HG02973 (cell line): ENCODE results near the gene TANK.

Experiments used
- ATAC-seq: cut with Tn5 transposase; IDR thresholded peaks from one replicate; pipeline ENCODE4 v1.9.1; 2021; ENCODE audit warnings: moderate library complexity; ENCODE audit not compliant: unreplicated experiment

Gene TANK

GRCh38 chr2:161223139-161223732 lies 63.0 kb downstream of the TANK start:
- ATAC-seq: no peak

- no peak for ATAC-seq
Observed at GRCh38 chr2:161228511-161229240, 68.4 kb downstream of the TANK start.

- no peak for ATAC-seq
Observed at GRCh38 chr2:161230959-161231358, 70.7 kb downstream of the TANK start.

DNA sequence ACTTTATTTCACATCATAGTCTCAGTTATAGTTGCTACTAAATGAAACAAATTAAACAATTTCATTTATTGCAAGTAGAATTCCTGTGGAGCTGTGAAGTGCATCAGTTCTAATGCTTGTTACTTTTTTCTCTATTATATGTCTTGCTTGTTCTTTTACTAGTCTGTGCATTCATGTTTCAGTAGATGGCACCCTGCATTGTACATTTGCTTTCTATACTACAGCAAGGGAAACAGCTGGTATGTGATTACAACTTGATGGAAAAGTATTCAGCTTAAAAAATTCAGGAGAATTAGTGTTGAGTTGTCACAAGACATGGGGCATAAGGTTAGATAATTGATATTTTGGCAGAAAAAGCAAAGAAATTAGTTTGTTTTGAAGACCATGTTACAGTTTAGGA lies 72.3 kb downstream of the TANK start:
- no peak for ATAC-seq

- ATAC-seq: peak; percentile 39
Observed at GRCh38 chr2:161233858-161234431, 73.7 kb downstream of the TANK start.

DNA sequence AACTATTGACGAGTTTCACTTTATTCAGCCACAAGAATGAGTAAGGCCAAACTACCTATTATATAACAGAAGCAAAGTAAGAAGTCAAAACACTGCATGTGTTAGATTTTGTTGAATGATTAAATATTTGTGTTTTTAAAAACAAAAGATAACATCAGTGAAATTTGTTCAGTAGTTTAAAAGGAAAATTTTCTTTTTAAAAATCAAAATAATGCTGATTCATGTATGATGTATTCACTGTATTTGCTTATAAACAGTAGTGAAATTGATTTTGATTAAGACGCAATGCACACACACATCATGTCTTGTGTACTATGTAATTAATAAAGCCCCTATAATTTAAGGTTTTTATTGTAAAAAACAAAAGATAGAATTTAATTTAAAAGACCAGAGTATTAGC lies 74.4 kb downstream of the TANK start:
- no peak for ATAC-seq

DNA sequence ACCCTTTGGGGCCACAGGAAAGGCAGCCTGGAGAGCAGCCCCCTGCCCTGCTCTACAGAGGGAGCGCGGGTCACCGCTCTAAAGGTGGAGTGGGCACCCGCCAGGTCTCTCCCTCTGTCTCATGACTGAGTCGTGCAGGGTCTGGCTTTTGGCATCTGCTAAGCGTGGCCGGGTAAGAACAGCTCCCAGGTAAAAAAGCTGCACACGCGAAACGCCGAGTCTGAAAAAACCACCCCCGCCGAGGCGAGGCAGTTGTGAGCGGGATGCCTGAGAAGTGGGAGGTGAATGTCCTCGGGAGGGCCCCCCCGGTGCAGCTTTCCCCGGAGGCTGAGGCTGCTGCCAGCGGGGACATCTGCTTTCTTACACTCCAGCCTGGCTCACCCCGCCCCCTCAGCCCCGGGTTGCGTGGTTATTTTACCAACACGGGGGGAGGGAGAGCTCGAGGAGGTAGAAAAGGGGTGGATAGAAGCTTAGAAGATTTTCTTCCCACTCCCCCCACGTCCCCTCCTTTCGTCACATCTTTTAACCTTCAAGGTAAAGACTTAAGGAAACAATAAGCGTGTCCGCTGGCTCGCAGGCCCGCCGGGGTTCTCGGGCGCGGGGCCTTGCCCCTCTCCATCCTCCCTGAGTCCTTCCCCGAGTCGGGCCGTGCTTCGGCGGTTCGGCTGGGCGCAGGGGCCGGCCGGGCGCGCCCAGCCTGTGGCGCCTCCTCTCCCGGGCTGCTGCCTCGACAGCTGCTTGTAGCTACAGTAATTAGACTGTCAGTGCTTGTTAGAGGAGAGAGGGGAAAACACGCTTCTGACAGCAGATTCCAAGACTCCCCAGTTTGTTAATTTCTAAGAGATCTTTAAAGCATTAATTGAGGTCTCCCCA lies 77.4 kb downstream of the TANK start:
- peak; percentile 40 for ATAC-seq

- ATAC-seq: no peak
Observed at GRCh38 chr2:161238265-161238559, 78.0 kb downstream of the TANK start.

DNA sequence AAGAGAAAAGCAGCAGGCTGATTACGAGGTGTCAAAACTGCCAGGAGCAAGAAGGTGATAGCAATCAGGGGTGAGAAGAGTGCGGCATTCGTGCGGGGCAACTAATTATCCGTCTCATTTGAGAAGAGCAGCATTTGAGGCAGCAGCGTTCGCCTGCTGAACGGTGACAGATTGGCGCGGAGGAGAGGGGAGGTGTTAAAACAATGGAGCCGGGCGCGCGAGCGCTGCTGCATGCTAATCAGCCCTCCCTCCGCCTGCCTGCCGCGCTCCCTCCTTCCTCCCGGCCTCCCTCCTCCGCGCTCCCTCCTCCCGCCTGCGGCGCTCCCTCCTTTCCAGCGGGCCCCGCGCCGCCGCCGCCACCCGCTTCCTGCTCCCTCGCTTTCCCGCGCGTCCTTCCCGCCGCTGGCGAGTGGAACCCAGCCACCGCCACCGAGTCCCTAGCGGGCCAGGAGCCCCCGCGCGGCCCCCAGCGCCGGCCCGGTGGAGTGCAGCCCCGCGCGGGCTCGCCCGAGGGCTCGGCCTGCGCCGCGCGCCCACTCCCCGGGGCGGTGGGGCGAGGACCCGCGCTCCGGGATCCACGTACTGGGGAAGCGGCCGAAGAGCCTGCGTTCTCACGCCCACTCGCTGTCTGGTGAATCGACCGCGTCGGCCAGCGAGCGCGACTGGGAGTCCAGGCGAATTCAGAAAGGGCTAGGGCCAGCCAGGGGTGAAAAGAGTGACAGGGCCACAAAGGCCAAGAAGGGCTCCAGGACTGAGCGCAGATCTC lies 78.5 kb downstream of the TANK start:
- ATAC-seq: peak; percentile 33

DNA sequence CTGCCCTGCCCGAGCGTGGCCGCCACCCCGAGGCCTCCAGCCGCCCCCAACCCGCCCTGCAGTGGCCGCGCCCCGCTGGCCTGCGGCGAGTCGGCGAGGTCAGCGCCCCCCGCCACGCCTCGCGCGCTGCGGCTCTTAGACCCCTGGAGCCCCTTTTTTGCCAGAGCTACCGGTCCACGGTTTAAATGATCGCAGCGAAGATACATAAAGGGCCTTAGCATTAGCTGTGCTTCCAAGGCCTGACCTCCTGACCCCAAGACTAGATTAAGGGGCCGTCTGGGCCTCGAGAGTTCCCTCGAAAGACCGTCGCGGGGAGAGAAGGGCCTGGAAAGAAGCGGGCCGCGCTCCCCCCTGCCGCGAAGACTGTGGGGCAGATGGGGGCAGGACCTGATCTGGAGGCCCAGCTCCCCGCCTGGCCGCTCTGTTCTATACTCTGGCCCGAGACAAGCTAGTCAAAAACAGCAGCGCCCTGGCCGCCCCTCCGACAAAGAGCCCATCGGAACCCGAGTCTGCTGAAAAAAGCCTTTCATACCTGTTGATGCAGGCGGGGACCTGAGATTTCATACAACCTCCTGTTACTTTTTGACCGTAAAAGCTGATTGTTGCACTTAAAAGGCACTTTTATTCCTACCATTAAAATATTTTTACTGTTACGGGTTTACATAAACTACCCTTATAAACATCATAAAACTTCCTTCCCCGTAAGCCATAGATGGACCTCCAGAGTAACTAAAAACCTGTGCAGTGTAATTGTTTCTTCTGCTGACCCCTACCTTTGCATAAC lies 79.3 kb downstream of the TANK start:
- no peak for ATAC-seq

GRCh38 chr2:161241894-161242293 lies 81.7 kb downstream of the TANK start:
- ATAC-seq: no peak

DNA sequence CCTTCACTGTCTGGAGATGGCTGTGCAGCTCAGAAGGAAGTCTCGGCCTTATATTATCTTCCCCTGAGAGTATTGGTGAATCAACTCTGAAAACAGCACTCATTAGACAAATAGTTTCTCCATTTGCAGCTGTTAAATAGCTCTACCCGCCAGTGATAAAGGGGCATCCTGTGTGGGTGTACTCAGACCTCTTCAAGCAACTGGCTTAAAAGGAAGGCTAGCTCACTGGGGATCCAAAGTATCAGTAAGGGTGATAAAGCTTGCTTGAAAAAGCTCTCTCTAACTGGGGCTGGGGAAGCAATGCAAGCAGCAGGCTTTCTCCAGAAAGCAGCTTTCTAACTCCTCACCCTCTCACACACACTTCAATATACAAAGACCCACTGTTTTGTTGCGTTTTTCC lies 83.1 kb downstream of the TANK start:
- ATAC-seq: peak; percentile 28

DNA sequence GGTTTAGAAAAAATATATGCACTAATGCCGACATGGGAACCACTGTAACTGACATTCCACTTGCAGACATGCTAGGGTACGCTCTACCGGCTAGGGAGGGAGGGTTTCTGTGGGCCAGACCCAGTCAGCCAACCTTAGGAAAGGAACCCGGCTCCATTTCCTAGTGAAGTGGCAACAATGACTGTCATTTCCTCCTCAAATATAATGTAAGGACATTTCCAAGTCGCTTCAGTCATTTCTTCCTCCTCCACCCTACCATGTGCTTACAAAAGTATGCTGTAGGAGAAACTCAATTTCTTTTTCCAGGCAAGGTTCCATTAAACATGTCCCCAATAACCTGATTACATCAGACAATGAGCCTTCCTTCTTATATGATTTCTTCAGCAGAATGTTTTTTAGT lies 83.7 kb downstream of the TANK start:
- ATAC-seq: no peak

- peak; percentile 88 for ATAC-seq
Observed at GRCh38 chr2:161244387-161245260, 84.4 kb downstream of the TANK start.

GRCh38 chr2:161245261-161245553 lies 85.0 kb downstream of the TANK start:
- no peak for ATAC-seq

DNA sequence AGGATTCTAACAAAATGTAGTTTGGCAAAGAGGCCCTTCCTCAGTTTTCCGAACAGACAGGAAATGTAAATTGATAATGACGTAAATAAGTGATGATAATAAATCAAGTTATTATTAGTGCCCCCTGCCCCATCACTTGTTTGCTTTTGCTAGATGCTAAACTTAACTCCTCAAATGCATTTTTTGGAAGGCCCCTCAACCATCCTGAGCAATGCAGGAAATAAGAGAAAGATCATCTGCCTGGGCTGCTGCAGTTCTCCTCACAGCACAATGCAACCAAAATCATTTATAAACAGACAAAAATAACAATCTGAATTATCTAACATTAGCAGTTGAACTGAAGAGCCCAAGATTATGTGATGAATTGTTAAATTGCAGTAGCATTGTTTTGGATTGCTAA lies 85.4 kb downstream of the TANK start:
- ATAC-seq: no peak

DNA sequence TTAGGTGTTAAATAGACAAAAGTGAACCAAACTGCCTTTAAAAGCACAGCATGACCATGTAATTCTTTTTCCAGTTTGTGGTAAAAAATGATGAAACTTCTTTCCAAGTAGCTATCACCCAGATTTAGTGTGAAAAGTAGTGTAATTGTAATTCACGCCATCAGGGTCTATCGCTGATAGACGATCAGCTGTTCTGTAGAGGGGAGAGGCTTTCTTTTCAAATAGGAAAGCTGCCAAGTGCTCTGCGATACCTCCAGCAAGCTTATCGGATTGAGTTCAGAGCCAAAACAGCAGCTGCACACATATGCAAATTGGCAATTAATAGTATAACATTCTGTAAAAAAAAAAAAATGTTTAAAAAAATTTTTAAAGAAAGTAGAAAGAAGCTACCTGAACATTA lies 86.1 kb downstream of the TANK start:
- no peak for ATAC-seq

DNA sequence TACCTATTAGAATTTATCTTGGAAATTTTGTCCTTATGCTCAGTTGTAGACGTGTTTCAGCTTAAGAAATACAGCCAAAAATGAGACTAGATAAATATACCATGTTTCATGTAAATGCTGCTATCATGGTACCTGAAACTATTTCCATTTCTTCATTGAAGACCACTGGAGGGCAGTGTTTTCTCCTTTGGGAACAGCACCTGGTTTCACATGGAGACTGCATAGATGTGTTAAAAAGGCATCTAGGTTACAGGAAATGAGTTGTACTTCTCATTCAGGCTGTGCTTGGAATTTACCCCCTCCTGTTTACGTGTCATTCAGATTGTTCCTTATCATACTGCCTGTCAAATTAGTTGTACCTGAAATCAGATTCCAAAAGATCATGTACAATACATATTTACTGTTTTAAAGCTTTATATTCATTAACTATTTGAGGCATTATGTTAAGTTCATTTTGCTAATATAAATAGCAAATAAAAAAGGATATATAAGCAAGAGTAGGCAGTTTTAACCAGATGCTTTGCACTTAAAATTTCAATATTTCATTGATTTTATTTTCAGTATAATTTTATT lies 90.7 kb downstream of the TANK start:
- peak; percentile 69 for ATAC-seq
